VCaP (cell line): Measurements from ENCODE around the gene RCCD1.

ENCODE experiments used
- H3K27ac ChIP-seq: fragments of 450-650 bp; 2 replicates; pipeline ENCODE4 v1.5.1; 2017
- TF ChIP-seq, protein P1 (sequence below): fragments of 450-650 bp; conservative IDR thresholded peaks from 2 replicates; pipeline ENCODE4 v1.5.1; 2017; ENCODE audit warnings: mild to moderate bottlenecking, moderate library complexity

RCCD1 gene

DNA sequence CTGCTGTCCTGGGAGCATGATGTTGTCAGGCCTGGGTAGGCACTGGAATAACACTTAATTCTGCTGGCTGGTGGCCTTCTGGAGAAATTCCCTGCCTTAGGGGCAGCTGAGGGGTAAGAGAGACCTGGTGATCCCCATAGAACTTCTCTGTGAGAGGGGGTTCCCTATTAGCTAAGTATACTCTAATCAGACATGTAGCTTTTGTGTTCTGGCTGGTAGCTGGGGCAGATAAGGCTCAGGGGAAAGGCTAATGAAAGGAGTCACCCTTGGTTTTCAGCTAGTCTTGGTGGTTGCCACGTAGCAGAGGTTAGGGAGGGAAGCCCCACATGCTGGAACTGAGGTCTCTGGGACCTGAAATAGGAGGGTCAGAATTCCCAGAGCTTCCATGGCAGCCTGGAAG is 21.4 kb upstream of the RCCD1 start:
- H3K27ac ChIP-seq = peak overlapping the region; percentile 94
- TF ChIP-seq, protein P1, sequence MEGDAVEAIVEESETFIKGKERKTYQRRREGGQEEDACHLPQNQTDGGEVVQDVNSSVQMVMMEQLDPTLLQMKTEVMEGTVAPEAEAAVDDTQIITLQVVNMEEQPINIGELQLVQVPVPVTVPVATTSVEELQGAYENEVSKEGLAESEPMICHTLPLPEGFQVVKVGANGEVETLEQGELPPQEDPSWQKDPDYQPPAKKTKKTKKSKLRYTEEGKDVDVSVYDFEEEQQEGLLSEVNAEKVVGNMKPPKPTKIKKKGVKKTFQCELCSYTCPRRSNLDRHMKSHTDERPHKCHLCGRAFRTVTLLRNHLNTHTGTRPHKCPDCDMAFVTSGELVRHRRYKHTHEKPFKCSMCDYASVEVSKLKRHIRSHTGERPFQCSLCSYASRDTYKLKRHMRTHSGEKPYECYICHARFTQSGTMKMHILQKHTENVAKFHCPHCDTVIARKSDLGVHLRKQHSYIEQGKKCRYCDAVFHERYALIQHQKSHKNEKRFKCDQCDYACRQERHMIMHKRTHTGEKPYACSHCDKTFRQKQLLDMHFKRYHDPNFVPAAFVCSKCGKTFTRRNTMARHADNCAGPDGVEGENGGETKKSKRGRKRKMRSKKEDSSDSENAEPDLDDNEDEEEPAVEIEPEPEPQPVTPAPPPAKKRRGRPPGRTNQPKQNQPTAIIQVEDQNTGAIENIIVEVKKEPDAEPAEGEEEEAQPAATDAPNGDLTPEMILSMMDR = no peak

DNA sequence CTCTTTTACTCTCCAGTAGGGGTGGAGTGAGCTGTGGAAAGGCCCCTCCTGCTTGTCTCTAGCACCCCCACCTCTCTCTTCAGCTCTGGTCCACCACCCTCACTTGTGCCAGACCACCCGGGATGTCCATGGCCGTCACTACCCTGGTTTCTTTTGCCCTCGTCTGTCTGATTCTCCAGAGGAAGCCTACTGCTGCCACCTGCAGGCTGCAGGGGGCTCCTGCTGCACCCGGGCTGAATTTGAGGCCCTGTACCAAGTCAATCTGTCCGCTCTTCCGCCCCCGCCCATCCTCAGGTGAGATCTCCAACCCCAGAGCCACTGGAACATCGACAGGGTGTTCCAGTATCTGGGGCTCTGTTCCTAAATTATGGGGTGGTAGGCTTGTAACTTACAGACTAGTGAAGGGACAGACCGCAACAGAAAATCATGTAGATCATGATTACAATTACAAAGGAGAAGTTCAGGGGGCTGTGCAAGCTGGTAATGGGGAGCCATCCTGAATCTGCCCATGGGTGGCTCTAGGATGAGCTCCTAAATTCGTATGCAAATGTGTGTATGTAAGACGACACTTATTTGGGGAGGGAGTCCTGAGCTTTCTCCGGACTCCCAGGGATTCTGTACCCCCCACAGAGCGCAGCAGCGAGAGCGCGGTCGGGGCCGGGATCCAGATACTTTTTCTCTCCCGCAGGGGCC is 20.3 kb upstream of the RCCD1 start:
- TF ChIP-seq, protein P1 = peak; percentile 99
- H3K27ac ChIP-seq = peak overlapping the region; percentile 94

DNA sequence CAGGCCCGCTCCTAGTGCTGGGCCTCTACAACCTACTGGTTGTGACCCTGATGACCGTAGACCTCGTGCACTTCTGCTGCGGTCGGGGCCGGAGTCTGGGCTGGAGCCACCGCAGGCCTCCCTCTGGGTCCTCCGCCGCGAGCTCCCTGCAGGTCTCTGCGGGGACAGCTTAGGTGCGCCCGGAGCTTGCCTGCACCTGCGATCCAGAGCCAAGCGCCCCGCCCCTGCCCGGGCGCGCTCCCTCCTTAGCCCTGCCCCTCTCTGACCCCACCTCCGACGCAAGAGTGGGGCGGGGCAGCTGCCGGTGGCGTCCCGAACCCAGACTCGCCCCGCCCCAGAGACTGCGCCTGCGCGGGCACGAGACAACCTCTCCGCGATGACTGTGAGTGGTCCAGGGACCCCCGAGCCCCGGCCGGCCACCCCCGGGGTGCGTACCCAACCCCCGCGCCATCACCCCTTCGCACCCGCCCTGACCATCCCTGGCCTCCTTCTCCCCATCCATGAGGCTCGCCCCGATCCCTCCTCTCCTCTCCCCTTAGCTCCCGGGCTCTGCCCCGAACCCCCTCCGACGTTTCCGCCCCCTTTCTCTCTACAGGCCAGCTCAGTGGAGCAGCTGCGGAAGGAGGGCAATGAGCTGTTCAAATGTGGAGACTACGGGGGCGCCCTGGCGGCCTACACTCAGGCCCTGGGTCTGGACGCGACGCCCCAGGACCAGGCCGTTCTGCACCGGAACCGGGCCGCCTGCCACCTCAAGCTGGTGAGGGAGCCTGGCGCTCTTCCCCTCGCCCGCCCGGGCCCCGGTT is 19.5 kb upstream of the RCCD1 start, which contains the start of gene UNC45A:
Gene UNC45A (plus strand): TSS at position 337 of the 803 bp plus-strand sequence. CDS start 40 bp downstream, at position 377.
- H3K27ac ChIP-seq = peak within 1 kb of the TSS; percentile 94
- TF ChIP-seq, protein P1 = no peak

DNA sequence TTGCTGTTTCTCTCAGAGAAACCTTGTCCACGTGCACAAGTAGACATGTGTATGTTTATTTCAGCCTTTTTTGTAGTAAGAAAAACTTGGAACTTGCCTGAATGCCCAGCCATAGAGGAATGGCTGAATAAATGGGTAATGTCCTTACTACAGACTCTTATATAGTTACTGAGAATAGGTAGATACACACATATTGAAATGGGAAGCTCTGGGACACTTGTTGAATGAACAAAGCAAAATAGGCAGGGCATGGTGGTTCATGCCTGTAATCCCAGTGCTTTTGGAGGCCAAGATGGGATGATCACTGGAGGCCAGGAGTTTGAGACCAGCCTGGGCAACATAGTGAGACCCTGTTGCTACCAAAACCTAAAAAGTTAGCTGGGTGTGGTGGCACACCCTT is 17.9 kb upstream of the RCCD1 start:
- TF ChIP-seq, protein P1 = no peak

DNA sequence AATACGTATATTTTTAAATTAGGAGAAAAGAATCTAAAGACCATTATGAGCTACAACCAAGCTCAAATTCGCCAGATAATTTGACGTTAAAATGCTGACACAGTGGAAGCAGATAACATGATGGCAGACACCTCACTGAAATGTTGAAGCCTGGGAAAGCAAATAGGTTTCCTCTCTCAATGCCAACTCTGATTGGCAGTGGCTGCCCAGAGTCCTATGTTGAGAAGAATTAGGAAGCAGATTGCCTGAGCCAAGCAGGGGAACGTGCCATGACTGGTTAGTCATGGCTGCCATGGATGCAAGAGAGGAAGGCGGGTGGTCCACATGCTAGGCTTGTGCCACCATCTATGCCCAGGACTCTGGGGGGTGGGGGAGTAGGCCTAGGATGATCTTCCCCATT is 16.4 kb upstream of the RCCD1 start:
- TF ChIP-seq, protein P1 = no peak
- H3K27ac ChIP-seq = no peak overlapping the region

More for the DNA sequence above, 17.9 kb upstream of the RCCD1 start:
- peak overlapping the region; percentile 94; the same call in 1 of the 2 replicates for H3K27ac ChIP-seq

DNA sequence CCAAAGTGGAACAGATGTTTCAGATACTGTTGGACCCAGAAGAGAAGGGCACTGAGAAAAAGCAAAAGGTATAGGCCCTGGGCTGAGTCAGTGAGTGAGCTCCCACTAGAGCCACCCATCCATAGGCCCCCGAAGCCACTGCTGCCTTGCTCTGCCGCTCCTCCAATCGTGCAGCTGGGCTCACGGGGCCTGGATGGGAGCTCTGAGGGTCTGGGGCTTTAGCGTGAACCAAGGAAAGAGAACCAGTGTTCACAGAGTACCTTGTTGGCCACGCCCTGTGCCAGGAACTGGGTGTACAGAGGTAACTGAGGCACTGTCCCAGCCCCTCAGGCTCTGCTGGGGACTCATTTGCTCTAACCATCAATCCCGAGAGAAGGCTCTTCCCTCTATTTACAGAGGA is 14.9 kb upstream of the RCCD1 start:
- TF ChIP-seq, protein P1 = no peak
- H3K27ac ChIP-seq = no peak overlapping the region

DNA sequence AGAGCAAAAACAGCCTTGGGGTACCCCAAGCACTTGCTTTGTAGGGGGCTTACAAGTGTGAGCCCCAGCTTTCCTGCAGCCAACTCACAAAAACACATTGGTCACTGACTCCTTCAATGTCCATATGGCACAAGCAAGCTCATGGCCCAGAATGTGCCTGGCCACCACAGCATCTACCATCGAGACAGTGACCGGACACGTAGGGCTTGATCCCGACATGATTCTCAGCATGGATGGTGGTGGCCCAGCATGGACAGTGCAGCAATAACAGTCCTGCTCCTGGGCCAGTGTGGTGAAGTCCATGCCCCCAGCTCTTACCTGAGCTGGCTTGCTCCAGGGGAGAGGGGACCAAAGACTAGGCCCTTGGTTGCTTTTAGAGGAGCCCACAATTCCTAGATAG is 13.6 kb upstream of the RCCD1 start:
- TF ChIP-seq, protein P1 = no peak
- H3K27ac ChIP-seq = no peak overlapping the region
